Coronary artery (tissue), 2 donors: ENCODE results near the gene CD8B2.
A peak's percentile ranks its signal among the peaks of the same experiment; 100 is the strongest.

Source experiments
- DNase-seq: peaks from one replicate; pipeline ENCODE4 v3.0.0-alpha.2; 2017; ENCODE audit warnings: low spot score
- H3K27ac ChIP-seq, 2 donors: fragments of 200-600 bp; sonication (generic); one replicate each; pipeline ENCODE4 v1.5.1; 2016 to 2019
- H3K4me3 ChIP-seq: fragments of 200-600 bp; sonication (generic); 2 replicates; pipeline ENCODE4 v1.5.1; 2016; ENCODE audit warnings: mild to moderate bottlenecking, moderate library complexity
- TF ChIP-seq, protein P1 (sequence below): fragments of 200-600 bp; sonication (generic); IDR thresholded peaks from one replicate; pipeline ENCODE4 v1.5.1; 2019; ENCODE audit warnings: antibody characterized with exemption

CD8B2 gene

DNA sequence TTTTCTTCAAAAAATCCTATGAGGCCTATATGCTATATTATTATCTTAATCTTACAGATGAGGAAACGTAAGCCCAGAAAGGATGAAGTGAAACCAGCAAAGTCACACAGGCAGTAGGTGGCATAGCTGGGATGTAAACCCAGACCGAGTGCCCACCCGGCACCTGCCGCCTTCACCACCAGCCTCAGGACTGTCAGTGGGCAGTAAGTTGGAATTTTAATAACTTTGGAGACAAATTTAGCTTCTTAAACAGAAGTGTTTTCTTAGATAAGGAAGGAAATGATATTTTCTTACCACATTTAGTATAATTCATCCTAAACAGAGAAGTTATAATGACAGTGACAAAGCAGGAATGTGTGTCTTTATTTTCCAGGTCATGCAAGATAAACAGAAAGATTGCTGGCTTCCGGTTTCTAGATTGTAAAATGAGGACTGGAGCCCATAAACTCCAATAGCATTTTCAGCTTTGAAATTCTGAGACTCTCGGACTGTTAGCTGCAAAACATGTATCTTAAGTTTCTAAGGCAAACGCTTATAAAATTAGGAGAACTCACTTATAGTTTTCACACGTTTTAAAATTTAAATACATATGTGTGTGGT is 59.3 kb downstream of the CD8B2 start:
- DNase-seq, result no peak
- Histone ChIP-seq H3K27ac (no peak overlapping the region), H3K4me3 (peak overlapping the region; percentile 50)
- TF ChIP-seq, protein P1, sequence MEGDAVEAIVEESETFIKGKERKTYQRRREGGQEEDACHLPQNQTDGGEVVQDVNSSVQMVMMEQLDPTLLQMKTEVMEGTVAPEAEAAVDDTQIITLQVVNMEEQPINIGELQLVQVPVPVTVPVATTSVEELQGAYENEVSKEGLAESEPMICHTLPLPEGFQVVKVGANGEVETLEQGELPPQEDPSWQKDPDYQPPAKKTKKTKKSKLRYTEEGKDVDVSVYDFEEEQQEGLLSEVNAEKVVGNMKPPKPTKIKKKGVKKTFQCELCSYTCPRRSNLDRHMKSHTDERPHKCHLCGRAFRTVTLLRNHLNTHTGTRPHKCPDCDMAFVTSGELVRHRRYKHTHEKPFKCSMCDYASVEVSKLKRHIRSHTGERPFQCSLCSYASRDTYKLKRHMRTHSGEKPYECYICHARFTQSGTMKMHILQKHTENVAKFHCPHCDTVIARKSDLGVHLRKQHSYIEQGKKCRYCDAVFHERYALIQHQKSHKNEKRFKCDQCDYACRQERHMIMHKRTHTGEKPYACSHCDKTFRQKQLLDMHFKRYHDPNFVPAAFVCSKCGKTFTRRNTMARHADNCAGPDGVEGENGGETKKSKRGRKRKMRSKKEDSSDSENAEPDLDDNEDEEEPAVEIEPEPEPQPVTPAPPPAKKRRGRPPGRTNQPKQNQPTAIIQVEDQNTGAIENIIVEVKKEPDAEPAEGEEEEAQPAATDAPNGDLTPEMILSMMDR, result no peak

DNA sequence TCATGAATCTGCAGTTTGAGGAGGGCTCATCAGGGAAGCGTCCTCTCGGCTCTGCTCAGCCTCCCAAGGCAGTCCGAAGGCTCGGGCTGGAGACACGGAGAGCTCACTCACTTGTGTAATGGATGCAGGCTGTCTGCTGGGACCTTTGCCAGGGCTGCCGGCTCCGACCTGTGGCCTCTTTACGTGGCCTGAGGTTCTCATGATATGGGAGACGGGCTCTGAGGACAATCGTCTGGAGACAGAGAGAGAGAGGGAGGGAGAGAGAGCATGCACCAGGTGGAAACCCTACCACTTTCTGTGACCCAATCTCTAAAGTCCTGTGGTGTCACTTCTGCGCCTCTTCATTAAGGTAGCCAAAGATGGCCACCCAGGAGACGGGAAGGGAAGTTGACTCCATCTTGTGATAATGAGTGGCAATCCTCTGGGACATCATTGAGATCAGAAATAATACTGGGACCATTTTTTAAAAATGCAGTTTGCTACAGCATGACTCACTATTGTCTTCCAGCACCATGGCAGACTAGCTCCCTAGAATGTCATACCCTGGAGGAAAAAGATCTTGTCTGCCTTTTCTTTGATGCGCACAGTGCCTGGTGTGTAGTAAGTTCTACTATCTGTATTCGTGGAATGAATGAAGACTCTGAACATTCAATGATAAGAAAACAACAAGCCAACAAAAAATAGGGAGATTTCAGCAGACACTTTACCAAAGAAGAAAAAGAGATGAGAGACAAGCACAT is 60.2 kb downstream of the CD8B2 start:
- DNase-seq, result no peak
- TF ChIP-seq, protein P1, result no peak
- Histone ChIP-seq H3K4me3 (peak overlapping the region; percentile 50), H3K27ac (no peak overlapping the region)

DNA sequence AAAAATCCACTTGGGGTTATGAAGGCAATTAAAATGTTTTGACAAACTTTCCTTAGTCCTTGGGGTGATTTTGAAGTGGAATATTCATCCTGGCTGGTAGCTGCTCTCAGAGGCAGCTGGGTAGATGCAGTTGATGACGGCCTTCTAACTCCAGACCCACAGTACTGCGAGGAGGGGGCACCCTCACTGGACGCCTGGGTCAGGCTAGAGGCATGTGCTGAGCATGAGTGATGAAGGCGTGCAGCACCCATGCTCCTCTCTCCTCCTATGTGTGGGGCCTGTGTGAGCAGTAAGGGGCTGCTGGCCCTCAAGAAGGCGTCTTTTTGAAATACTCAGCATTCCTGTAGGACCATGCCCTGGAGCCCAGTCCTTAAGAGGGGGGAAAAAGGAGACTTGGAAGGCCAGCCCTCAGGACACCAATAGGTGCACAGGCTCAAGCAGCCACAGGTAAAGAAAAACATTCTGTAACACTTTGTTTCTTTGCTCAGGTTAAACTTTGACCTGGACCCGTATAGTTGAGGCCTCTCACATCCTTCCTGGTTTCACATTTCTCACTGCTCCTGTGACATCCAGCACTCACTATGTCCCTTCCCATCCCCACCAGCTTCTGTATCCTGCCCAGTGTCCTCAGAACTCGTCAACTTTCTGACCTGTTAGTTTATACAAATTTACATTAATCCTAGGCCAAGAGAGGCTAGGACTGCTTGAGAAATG is 64.4 kb downstream of the CD8B2 start:
- Histone ChIP-seq H3K4me3 (no peak overlapping the region), H3K27ac (no peak overlapping the region)
- TF ChIP-seq, protein P1, result no peak
- no peak for DNase-seq

DNA sequence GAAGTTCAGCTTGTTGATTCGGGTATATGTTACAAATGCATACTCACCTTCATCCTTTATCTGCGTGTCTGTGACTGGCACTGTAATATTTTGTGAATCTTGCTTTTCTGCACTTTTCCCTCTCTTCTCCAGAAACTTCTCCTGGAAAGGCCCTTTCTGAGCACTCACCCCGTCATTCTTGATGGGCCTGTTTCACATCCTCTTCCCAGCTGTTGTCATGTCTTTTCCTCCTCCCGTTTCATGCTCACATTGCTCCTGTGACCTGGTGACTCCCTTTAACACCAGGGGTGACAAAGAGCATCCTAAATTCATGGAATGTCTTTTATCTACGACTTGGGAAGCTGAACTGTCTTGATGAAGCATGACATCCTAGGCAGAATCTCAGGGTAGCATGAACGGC is 65.8 kb downstream of the CD8B2 start:
- no peak for DNase-seq
- H3K27ac ChIP-seq, result no peak overlapping the region
- TF ChIP-seq, protein P1, result no peak
- no peak overlapping the region for H3K4me3 ChIP-seq

DNA sequence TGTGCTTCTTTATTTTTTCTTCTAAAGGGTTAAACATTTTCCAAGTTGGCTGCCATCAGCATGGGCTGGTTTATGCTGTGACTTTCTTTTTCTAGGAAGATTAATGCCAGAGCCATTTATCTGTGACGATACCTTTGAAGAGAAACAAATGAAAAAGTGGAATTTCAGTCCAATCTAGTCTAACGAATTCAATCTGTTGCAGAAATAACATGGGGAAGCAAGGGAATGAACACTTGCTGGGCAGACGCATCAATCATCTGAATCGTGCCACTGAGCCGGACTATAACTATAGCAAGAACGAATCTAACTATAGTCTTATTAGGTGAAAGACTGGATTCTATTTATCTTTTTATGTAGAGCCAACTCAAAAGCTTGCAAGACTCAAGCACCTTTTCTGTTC is 66.2 kb downstream of the CD8B2 start:
- no peak overlapping the region for H3K4me3 ChIP-seq
- TF ChIP-seq, protein P1, result no peak
- DNase-seq, result no peak
- H3K27ac ChIP-seq, result no peak overlapping the region

DNA sequence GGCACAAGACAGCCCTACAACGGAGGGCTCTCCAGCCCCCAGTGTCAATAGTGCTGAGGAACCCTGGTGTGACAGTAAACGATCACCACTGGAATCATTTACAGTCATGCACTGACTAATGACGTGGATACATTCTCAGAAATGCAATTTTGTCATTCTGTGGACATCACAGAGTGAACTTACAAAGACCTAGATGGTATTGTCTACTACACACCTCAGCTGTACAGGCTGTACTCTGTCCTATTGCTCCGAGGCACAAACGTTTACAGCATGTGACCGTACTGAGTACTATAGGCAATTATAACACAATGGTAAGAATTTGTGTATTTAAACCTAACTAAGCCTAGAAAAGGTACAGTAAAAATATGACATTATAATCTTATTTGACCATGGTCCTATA is 67.2 kb downstream of the CD8B2 start:
- Histone ChIP-seq H3K27ac (no peak overlapping the region), H3K4me3 (no peak overlapping the region)
- no peak for DNase-seq
- TF ChIP-seq, protein P1, result no peak
